Vagina (tissue), 2 donors: ENCODE measurements around the gene CACNA1D. TPM values are rescaled to one million over a fixed set of nuclear protein-coding genes. Genes with fewer than 3 reads are reported as not detected.

Source experiments
- DNase-seq, 2 donors: peaks; one replicate each; pipeline ENCODE4 v3.0.0-alpha.2; 2017; ENCODE audit errors: extremely low spot score in 2 of 2
- H3K27ac ChIP-seq: fragments of 200-600 bp; sonication (generic); one replicate; pipeline ENCODE4 v1.5.1; 2019
- H3K27me3 ChIP-seq: fragments of 200-600 bp; sonication (generic); one replicate; pipeline ENCODE4 v1.5.1; 2019
- H3K36me3 ChIP-seq, 2 donors: fragments of 200-600 bp; sonication (generic); one replicate each; pipeline ENCODE4 v1.5.1; 2017 to 2019
- H3K4me1 ChIP-seq: fragments of 200-600 bp; sonication (generic); one replicate; pipeline ENCODE4 v1.5.1; 2019
- H3K4me3 ChIP-seq, 2 donors: fragments of 200-600 bp; sonication (generic); 1 replicate in 1 of 2; 2 replicates in 1 of 2; pipeline ENCODE4 v1.5.1; 2016 to 2019
- H3K9me3 ChIP-seq: fragments of 200-600 bp; sonication (generic); one replicate; pipeline ENCODE4 v1.5.1; 2019
- CTCF ChIP-seq, 3 experiments: fragments of 450-650 bp in 2 of 3; fragments of 200-600 bp in 1 of 3; sonication (generic) in 1 of 3; IDR thresholded peaks; one replicate each; pipeline ENCODE4 v1.5.1; 2017 to 2019; ENCODE audit warnings: antibody characterized with exemption in 3 of 3, mild to moderate bottlenecking in 2 of 3, moderate library complexity in 2 of 3
- POLR2A ChIP-seq, 2 donors: fragments of 450-650 bp; IDR thresholded peaks; one replicate each; pipeline ENCODE4 v1.6.1; 2017; ENCODE audit warnings: antibody characterized with exemption in 2 of 2, mild to moderate bottlenecking in 2 of 2, moderate library complexity in 2 of 2
- POLR2AphosphoS5 ChIP-seq, 2 donors: sonication (generic); formaldehyde crosslinking; IDR thresholded peaks; one replicate each; pipeline ENCODE4 v1.9.0; 2017; ENCODE audit warnings: antibody characterized with exemption in 2 of 2, mild to moderate bottlenecking in 2 of 2, low read depth in 1 of 2; ENCODE audit not compliant: insufficient read depth in 1 of 2
- intact Hi-C: fragments of 100-400 bp; cut with DNase I; formaldehyde crosslinking; loops from one replicate; pipeline ENCODE4 v1.15.1; 2023
- total RNA-seq: library from RNA; depleted of rRNA; stranded (reverse); fragments of >200 nt; gene quantifications from one replicate; pipeline ENCODE4 v1.2.3, GENCODE V29; 2016

Gene CACNA1D
- total RNA-seq, 1 donor from 2014 or later = 0.74 TPM

- no peak overlapping the region for H3K4me3 ChIP-seq
- H3K36me3 ChIP-seq = no peaks in the 10 kb centered on the region
- no peak for TF ChIP-seq CTCF (IDR thresholded peaks at IDR 0.05)
- TF ChIP-seq POLR2AphosphoS5 (IDR thresholded peaks at IDR 0.05; ENCODE audit: insufficient read depth in 1 of 2, low read depth in 1 of 2) = no peak
- no peak for TF ChIP-seq POLR2A (IDR thresholded peaks at IDR 0.05)
- H3K4me1 ChIP-seq = no peaks in the 10 kb centered on the region
- intact Hi-C loops = loop anchor here (10.0 kb wide), 1 partner anchor 427 kb away; no protein-coding TSS in a partner anchor
- no peak overlapping the region for H3K27ac ChIP-seq
- DNase-seq = peak in 1 of 2 donors; percentile 60
- no peaks in the 10 kb centered on the region for H3K27me3 ChIP-seq
- no peaks in the 10 kb centered on the region for H3K9me3 ChIP-seq
Measured at GRCh38 chr3:53688066-53688465, 193.7 kb downstream of the CACNA1D start.

GRCh38 chr3:53688989-53689388 is 194.6 kb downstream of the CACNA1D start:
- peak in 1 of 2 donors; percentile 58 for DNase-seq
- intact Hi-C loops = loop anchor here (10.0 kb wide), 1 partner anchor 426 kb away; no protein-coding TSS in a partner anchor

DNA sequence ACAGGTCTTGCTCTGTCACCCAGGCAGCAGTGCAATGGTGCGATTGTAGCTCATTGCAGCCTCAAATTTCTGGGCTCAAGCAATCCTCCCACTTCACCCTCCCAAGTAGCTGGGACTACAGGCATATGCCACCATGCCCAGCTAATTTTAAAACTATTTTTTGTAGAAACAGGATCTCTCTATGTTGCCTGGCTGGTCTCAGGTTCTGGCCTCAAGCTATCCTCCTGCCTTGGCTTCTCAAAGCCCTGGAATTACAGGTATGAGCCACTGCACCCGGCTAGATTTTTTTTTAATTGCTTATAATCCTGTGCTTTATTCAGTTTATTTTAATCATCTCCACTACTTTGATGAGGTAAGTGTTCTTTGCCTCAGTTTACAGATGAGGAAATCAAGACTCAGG is 195.3 kb downstream of the CACNA1D start:
- H3K27me3 ChIP-seq = no peaks in the 10 kb centered on the region
- H3K9me3 ChIP-seq = no peaks in the 10 kb centered on the region
- intact Hi-C loops = loop anchor here (10.0 kb wide), 1 partner anchor 425 kb away; no protein-coding TSS in a partner anchor
- peak in 1 of 2 donors; percentile 27 for DNase-seq
- H3K4me1 ChIP-seq = no peaks in the 10 kb centered on the region
- no peak for TF ChIP-seq POLR2A (IDR thresholded peaks at IDR 0.05)
- TF ChIP-seq CTCF (IDR thresholded peaks at IDR 0.05) = no peak
- TF ChIP-seq POLR2AphosphoS5 (IDR thresholded peaks at IDR 0.05; ENCODE audit: insufficient read depth in 1 of 2, low read depth in 1 of 2) = no peak
- H3K36me3 ChIP-seq = no peaks in the 10 kb centered on the region
- H3K4me3 ChIP-seq = no peak overlapping the region
- H3K27ac ChIP-seq = no peak overlapping the region

More at GRCh38 chr3:53688989-53689388, 194.6 kb downstream of the CACNA1D start:
- TF ChIP-seq POLR2A (IDR thresholded peaks at IDR 0.05) (no peak), POLR2AphosphoS5 (IDR thresholded peaks at IDR 0.05; ENCODE audit: insufficient read depth in 1 of 2, low read depth in 1 of 2) (no peak), CTCF (IDR thresholded peaks at IDR 0.05) (no peak)
- Histone ChIP-seq H3K36me3 (no peaks in the 10 kb centered on the region), H3K4me1 (no peaks in the 10 kb centered on the region), H3K9me3 (no peaks in the 10 kb centered on the region), H3K27me3 (no peaks in the 10 kb centered on the region), H3K27ac (no peak overlapping the region), H3K4me3 (no peak overlapping the region)

- DNase-seq = peak in 1 of 2 donors; percentile 79
- Histone ChIP-seq H3K9me3 (no peaks in the 10 kb centered on the region), H3K4me3 (no peak overlapping the region), H3K27ac (no peak overlapping the region), H3K27me3 (no peaks in the 10 kb centered on the region), H3K4me1 (no peaks in the 10 kb centered on the region), H3K36me3 (no peaks in the 10 kb centered on the region)
- intact Hi-C loops = no loop called here
- TF ChIP-seq CTCF (IDR thresholded peaks at IDR 0.05) = no peak
- no peak for TF ChIP-seq POLR2AphosphoS5 (IDR thresholded peaks at IDR 0.05; ENCODE audit: insufficient read depth in 1 of 2, low read depth in 1 of 2)
Measured at GRCh38 chr3:53690521-53690920, 196.1 kb downstream of the CACNA1D start.

DNA sequence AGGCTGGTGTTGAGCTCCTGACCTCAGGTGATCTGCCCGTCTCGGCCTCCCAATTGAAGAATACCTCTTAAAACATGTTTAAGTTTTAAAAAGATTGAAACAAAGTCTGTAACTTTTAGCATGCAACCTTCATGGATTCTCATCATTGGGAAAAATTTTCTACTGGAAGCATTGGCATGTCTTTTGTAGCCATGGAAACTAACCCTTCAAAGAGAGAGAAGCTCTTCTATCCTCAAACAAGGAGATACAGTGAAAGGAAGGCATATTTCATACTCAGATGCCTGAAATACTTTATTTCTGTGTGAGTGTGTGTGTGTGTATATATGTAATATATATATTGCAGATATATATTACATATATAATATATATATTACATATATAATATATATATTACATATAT is 196.9 kb downstream of the CACNA1D start:
- Histone ChIP-seq H3K4me3 (no peak overlapping the region), H3K27ac (no peak overlapping the region), H3K9me3 (no peaks in the 10 kb centered on the region), H3K27me3 (no peaks in the 10 kb centered on the region), H3K36me3 (no peaks in the 10 kb centered on the region), H3K4me1 (no peaks in the 10 kb centered on the region)
- TF ChIP-seq POLR2AphosphoS5 (IDR thresholded peaks at IDR 0.05; ENCODE audit: insufficient read depth in 1 of 2, low read depth in 1 of 2) (no peak), POLR2A (IDR thresholded peaks at IDR 0.05) (no peak), CTCF (IDR thresholded peaks at IDR 0.05) (no peak)
- no peak for DNase-seq
- intact Hi-C loops = no loop called here
